AG10803 (cell line): ENCODE data around the gene TECR.

ENCODE experiments used
- DNase-seq: peaks from one replicate; pipeline ENCODE4 v3.0.0; 2010; ENCODE audit warnings: low read depth
- H3K4me3 ChIP-seq: 2 replicates; pipeline ENCODE4 v1.5.1; 2011; ENCODE audit warnings: mild to moderate bottlenecking, low read length, control low read depth
- TF ChIP-seq, protein P1 (sequence below): conservative IDR thresholded peaks from 2 replicates; pipeline ENCODE4 v1.5.1; 2011; ENCODE audit warnings: mild to moderate bottlenecking, low read length, control low read depth, inconsistent platforms

TECR gene

DNA sequence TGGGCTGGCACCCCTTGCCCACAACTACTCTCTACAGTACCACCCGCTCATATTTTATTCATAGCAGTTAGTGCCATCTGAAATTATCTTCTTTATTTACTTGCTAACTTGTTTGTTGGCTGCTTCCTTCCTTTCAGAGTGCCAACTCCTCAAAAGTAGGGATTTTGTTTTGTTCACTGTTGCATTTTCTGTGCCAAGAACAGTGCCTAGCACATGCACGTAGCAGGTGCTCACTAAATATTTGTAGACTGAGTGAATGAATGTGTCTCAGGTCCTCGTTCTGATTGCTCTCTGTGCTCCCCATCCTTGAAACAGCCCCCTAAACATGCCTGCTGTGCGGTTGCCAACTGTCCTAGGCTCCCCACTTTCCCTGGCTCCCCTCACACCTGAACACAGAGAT is 35.0 kb upstream of the TECR start:
- TF ChIP-seq, protein P1, sequence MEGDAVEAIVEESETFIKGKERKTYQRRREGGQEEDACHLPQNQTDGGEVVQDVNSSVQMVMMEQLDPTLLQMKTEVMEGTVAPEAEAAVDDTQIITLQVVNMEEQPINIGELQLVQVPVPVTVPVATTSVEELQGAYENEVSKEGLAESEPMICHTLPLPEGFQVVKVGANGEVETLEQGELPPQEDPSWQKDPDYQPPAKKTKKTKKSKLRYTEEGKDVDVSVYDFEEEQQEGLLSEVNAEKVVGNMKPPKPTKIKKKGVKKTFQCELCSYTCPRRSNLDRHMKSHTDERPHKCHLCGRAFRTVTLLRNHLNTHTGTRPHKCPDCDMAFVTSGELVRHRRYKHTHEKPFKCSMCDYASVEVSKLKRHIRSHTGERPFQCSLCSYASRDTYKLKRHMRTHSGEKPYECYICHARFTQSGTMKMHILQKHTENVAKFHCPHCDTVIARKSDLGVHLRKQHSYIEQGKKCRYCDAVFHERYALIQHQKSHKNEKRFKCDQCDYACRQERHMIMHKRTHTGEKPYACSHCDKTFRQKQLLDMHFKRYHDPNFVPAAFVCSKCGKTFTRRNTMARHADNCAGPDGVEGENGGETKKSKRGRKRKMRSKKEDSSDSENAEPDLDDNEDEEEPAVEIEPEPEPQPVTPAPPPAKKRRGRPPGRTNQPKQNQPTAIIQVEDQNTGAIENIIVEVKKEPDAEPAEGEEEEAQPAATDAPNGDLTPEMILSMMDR: no peak
- H3K4me3 ChIP-seq: peak overlapping the region; percentile 85
- DNase-seq: no peak

DNA sequence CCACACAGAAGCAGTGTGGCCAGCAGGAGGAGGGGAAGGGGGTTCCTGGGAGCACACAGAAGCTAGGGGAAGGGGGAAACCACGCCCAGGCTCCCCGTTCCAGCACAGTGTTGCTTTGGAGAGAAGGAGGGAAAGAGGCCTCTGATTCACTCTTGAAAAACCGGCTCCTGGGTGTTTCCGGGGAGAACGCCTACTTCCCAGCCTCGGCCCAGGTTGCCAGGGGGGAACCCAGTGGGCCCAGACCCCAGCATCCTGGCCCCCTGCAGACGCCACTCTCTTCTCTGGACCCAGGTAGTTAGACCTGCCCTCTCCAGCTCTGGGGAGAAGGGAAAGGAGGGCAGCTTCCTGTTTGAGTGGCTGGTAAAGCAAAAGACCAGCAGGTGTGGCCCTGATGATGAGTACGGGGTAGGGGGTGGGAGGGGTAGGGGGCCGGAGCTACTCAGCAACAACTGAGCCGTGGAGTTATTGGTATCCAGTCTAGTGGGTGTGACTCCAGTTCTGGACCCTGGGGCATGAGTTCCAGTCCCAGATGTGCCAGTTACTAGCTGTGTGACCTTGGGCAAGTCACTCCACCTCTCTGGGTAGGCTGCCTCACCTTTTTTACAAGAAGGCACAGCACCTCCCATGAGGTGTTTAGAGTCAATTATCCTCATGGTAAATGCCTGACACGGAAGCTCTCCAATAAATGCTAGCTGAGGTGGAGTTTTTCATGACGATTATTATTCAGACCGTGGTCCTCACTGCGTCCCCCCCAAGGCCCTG is 34.3 kb upstream of the TECR start:
- no peak for DNase-seq
- TF ChIP-seq, protein P1: no peak
- peak overlapping the region; percentile 85 for H3K4me3 ChIP-seq

DNA sequence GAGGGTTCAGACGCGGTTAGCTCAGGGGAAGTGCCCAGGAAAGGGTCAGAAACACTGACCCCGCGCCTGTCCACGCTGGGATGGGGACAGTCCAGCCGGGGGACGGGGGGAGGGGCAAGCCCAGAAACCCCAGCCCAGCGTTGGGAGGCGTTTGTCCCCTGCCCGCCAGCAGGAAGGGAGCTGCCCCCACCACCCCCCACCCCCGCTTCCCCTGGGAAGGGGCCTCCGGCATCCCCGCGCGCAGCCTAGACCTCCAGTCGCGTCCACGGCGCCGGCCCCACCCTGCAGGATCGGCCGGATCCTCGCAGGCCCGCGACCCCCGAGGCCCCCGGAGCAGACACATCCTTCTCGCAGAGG is 33.7 kb upstream of the TECR start:
- TF ChIP-seq, protein P1: no peak
- no peak for DNase-seq
- H3K4me3 ChIP-seq: peak overlapping the region; percentile 85

DNA sequence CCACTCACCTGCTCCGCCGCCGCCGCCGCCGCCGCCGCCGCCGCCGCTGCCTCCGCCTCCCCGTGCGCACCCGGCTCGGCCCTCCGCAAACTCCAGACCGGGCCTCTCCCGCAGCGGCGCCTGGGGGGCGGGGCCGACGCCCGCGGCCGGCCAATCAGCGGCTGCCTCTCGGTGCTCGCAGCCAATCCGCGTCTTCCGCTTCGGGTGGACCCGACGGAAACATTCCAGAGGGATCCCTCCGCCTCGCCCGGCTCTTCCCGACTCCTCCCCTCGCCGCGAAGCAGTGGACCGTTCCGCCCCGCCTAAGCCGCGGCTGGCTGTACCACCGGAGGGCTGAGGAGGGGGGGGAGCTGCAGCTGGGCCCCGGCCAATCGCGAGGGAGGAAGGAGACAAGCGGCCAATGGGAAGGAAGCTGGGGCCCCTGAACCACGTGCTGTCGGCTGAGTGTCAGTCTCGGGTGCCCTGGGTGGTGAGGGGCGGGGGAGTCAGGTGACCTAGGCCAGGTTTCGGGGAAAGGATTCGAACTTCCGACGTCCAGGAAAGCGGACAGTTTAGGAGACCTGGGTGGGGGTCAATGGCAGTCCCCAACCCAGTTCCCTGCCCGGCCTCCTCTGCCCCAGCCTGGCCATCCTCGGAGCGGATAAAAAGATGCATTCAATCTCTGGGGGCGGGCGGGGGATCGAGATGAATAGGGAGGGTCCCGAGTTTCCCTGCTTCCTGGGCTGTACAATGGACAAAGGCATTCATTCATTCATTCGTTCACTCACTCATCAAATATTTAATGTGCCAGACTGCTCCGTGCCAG is 33.2 kb upstream of the TECR start, which contains the start of gene GIPC1:
TSS of gene GIPC1 (minus strand) at position 99 of the 805 bp plus-strand sequence. CDS start 13,151 bp downstream, outside the sequence.
- peak within 1 kb of the TSS; percentile 85 for H3K4me3 ChIP-seq
- TF ChIP-seq, protein P1: no peak
- DNase-seq: peak; percentile 99

DNA sequence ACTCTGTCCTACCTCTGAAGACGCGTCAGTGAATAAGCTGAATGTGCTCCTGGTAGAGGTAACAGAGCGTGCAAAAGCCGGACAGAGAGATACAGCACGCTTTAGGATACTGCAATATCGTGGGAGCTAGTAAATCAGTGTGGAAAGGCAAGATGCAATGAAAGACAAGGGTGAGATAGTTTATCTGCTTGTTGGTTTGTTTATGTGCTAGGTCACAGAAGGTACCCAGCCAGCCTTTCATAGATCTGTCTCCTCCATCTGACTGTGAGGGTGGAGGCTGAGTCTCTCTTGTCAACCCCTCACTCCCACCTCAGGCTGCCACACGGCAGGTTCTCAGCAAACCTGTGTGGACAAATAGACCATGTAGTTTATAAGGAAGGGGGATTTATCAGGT is 32.6 kb upstream of the TECR start:
- TF ChIP-seq, protein P1: no peak
- DNase-seq: no peak
- no peak overlapping the region for H3K4me3 ChIP-seq

DNA sequence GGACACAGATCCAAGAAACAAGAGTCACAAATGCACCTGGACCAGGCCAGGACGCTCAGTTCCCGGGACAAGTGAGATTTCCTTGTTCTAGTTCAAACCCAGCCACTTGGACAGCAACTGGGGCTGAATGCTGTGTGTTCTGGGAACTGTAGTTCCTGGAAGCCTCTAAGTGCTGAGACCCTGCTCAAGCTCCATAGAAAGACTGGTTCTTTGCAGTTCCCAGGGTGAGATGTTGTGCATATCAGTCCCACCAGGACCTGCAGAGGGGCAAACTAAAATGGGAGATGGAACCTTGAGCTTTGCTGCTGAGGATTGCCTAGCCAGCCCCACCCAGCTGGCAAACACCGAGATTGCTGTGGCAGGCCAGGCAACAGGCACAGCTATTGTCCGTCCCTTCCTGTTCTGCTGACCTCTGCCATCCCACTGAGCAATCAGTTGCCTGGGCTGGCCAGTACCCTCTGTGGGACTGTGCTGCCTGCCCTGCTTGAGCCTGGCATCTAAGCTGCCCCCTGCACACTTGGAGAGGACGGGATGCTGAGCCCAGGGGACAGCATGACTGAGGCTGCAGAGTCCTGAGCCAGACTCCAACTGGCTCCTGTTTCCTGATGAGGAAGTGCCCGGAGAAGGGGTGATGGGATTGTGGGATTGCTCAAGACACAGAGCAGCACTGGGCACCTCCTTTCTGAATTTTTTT is 32.0 kb upstream of the TECR start:
- TF ChIP-seq, protein P1: no peak
- peak; percentile 64 for DNase-seq
- H3K4me3 ChIP-seq: no peak overlapping the region
